ENCODE data around the gene OSMR.
A peak's percentile ranks its signal among the peaks of the same experiment; 100 is the strongest.

OSMR gene

DNA sequence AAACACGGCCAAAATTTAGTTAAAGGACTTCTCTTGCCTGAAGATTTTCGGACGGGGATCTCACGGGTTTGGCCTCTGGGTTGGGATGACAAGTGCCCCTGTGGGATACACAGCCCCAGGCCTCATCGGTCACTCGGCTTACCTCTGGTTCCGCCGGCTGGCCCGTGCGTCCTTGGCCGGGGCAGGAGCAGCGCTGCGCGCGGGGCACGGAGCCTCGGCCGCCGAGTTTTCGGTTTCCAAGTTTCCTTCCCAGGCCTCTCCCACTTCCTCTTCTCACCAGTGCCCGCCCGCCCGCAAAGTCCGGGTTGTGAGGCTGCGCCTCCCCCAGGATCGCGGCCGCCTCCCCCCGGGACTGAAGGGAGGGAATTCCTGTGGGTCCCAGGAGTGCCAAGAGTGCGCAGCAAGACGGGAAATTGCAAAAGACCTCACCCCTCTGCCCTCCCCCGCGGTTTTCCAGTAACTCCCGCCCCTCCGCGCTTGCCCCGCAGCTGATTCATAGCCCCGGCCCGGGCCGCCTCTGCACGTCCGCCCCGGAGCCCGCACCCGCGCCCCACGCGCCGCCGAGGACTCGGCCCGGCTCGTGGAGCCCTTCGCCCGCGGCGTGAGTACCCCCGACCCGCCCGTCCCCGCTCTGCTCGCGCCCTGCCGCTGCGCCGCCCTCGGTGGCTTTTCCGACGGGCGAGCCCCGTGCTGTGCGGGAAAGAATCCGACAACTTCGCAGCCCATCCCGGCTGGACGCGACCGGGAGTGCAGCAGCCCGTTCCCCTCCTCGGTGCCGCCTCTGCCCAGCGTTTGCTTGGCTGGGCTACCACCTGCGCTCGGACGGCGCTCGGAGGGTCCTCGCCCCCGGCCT is at the start of gene OSMR:
Gene OSMR, plus strand, starts transcription at position 487 of the 853 bp plus-strand sequence. CDS start 23,033 bp downstream, outside the sequence.
- no peak for DNase-seq

DNA sequence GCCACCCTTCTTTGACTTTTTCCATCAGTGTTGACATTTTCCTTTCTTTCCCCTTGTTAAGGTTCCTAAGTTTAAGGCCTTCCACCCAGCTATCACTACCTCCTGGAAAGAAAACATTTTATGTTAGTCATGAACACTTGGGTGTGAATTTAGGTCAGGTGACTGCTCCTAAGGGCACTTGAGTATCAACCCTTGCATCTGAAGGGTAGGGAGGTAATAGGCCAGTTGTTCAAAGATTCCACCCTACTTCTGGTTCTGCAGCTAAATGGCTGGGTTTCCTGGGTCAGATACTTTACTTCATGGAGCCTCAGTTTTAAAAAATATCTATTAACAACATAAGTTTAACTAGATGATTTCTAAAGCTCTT is 49.1 kb upstream of the OSMR start:
- no peak for DNase-seq

DNA sequence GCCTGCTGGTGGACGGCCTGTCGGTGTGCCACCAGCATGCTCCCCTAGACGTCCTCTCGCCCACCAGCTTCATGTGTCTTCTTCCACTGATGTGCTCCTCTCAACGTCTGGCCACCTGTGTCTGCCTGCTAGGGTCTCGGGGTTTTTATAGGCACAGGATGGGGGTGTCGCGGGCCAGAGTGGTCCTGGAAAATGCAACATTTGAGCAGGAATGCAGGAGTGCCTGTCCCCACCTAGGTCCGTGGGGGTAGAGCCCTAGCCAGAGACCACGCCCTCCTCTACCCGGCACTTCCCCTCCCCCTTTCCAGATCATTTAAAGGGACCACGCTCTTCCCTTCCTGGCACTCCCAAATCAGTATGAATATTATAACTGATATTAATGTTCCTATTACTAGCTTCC is 48.0 kb upstream of the OSMR start:
- no peak for DNase-seq

DNA sequence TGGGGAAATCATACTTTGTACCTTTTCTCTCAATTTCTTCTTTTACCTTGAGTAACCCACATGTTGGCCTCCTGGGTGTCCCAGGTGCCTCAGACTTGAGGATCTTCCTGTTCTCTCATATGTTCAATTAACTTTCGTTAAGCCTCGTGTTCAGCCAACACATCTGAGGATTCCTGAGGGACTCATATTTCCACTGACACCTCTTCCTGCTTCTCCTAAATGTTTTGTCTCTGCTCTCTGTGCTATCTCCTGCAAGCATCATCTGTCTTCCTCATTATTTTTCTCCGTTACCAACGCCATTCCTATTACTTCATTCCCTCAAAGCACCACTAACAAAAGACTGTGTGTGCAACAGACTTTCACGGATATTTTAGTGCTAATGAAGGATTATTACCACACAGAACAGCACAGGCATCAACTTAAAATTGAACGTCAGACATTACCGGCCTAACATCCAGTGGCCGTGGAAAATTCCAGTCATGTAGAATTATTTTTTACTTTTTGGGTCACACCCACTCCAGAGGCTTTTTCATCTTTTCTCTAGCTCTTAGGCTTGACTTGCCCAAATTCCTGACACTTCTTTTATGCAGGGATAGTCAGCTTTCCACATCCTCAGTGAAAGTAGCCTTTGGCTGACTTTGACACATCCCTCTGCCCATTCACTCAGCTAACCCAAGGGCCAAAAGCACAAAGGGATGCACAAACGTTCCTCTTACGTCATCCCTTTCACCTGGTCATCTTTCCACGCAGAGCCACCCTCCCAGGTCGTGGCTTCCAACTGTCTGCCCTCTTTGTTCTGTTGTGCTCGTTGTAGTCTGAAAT is 46.0 kb upstream of the OSMR start:
- DNase-seq = no peak

DNA sequence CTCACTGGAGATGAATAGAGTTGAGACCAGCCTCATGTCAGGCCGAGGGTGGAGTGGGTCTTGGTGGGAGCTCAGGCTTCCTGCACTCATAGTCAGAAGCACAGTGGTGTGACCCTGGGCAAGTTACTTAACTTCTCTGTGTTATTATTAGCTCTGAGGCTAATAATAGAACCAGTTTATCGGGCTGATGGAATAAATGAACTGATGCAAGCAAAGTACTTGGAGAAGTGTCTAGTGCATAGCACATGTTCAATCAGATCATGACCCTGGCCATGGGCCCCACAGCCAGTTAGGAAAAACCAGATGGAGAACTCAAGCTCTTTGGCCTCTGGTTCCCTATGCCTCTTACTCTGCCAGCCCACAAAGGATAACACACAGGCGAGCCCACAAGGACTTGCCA is 45.3 kb upstream of the OSMR start:
- no peak for DNase-seq

DNA sequence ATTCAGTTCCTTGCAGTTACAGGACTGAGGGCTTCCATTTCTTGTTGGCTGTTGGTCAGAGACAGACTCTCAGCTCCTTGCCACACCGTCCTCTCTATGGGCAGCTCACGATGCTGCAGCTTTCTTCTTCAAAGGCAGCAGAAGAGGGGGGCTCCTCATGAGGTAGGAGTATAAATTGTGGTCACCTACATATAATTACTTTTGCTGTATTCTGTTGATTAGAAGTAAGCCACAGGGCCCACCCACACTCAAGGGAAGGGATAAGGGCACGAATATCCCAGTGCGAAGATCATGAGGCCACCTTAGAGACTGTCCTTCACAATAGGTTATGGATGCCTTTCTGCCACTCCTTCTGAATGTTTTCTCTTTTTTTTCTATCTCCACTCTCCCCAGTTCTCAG is 43.7 kb upstream of the OSMR start:
- DNase-seq = no peak

DNA sequence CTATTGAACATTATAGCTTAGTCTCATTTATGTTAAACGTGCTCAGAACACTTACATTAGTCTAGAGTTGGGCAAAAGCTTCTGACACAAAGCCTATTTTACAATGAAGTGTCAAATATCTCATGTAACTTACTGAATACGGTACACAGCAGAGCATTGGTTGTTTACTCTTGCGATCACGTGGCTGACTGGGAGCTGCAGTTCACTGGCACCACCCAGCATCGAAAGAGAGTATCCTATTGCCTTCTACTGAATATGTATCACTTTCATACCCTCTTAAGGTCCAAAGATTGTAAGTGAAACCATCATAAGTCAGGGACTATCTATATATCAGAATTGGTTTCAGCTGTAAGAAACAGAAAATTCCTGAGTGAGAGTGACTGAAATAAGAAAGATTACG is 42.6 kb upstream of the OSMR start:
- DNase-seq = no peak

DNA sequence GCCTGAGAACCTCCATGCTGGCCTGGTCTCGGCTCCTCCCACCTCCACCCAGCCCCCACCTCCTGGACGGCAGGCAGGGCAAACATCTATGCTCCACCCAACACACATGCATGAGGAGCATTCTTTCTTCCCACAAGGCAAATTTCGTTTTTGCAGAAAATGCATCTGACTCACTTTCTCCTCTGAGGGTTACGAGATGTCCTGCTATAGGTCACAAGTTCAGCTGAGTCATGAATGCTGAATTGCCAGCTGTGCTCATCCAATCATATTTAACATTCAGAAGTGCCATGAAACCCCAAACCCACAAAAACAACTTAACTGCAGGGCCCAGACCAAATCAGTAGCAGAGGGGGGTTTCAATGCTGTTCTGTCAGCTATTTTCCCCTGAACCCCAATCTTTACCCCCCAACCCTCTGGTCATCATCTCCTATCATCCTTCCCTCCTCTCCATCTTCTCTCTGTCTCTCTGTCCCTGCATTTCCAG is 39.0 kb upstream of the OSMR start:
- DNase-seq = no peak

DNA sequence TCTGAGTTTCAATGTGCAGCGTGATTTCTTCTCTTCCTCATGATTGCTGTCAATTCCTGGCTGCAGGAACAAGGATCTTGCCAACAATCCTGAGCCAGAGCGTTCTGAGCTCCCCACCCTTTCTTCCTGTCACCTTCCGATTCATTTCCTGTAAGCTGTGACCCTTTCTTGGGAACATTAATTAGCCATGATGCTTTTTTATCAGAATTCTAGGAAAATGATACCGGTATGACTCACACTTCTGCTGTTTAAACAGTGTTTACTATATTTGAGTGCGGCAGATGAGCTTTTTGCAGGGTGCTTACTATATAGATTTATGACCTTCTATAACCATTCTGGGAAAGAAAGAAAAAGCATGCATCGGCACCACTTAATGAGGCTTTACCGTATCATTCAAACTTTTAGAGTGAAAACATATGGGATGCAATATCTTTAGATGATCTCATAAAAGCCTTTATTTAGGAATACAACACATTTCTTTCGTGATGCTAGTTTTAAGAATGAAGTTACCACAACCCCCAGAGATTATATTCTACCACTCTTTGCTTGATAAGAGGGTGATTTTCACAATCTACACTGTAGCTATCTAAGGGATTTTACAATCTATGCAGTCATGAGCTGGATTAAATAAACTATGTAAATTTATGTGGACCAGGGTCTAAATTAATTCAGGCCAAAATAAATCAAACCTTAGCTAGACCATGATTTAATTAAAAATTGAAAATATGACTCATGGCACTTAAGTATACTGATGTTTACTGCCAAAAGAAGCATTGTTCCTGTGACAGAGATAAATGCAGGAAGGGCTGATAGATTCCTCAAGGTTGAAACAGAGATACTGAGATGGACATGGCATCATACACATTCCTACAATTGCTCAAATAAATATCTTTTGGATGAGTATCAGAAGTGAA is 38.0 kb upstream of the OSMR start:
- no peak for DNase-seq

DNA sequence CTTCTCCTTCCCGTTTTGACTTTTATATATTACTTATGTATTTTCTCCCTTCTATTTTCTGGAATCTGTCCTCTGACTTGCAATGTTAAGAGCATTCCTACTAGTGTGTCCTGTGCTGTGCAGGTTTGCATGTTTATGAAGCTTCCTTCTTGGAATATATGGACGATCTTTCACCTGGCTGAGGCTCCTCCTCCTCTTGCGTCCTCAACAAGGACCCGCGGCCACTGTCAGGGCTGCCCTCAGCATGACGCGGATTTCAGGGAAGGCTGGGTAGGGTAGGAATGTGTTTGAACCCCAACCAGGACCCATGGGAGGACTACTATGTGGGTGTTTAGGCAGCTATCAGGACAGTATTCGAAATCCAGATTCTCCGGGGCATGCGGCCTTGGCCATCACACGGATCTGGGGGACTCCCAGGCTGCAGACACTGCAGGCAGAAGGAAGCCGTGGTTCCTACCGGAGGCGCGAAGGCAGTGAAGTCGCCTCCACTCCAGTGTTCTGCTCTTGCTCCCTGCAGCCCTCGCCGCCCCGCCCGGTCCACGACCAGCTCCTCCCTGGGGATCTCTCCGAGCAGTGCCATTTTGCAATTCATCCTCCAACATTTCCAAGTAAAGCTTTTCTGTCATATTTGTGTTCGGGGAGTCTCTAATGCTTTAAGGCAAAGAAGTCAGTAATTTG is 37.0 kb upstream of the OSMR start:
- DNase-seq = no peak

DNA sequence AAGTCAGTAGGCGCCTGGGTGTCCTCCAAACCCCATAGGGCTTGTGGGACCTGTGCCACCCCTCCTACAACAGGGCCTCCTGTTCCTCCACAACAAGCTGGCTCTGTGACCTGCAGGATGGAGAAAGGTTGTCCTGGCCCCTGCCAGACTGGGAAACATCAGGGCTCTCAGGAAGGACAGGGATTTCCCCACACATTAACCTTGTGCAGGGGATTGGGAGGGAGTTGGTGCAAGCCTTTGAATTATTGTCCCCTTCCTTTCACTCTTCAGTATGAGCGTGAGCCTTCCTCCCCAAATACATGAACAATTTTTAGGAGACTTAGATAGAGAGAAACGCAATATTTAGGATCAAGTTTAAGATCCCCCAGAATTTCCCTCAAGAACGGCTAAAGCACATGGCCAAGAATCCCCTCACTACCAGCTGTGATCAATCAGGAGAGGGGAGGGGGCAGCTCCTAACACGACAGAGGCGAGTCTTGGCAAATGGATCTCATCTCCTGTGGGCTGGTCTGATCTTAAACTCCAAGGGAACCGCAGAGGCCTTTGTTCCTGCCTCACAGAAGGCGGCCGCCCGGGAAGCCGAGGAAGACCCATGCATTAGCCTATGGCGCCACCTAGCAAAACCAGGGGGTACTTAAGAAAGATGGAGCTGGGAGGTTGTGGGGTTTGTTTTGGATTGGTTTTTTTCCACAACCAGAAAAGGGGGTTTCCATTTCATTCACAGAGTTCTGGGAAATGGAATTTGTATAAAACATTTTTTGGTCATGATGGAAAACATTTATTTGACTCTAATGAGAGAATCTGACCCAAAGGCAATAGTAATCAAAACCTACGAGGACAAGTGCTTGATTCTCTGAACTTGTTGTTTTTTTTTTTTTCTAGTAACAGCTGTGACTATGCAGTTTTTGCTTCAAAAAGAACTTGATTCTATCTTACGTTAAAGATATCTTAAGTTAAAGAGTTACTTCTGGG is 36.1 kb upstream of the OSMR start:
- peak; percentile 26 for DNase-seq

DNA sequence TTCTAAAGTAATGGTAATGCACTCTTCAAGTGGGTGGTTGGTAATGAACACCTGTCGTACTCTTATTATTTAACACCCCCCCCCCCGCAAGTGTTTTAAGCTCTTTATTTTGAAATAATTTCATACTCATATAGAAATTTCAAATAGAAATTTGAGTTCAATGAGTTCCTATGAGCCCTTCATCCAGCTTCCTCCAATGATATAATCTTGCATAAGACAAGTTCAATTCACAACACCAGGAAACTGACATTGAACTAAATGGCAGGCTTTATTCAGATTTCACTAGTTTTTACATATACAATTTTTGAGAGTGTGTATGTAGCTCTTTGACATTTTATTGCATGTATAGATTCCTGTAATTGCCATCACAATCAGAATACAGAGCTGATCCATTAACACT is 30.9 kb upstream of the OSMR start:
- no peak for DNase-seq

DNA sequence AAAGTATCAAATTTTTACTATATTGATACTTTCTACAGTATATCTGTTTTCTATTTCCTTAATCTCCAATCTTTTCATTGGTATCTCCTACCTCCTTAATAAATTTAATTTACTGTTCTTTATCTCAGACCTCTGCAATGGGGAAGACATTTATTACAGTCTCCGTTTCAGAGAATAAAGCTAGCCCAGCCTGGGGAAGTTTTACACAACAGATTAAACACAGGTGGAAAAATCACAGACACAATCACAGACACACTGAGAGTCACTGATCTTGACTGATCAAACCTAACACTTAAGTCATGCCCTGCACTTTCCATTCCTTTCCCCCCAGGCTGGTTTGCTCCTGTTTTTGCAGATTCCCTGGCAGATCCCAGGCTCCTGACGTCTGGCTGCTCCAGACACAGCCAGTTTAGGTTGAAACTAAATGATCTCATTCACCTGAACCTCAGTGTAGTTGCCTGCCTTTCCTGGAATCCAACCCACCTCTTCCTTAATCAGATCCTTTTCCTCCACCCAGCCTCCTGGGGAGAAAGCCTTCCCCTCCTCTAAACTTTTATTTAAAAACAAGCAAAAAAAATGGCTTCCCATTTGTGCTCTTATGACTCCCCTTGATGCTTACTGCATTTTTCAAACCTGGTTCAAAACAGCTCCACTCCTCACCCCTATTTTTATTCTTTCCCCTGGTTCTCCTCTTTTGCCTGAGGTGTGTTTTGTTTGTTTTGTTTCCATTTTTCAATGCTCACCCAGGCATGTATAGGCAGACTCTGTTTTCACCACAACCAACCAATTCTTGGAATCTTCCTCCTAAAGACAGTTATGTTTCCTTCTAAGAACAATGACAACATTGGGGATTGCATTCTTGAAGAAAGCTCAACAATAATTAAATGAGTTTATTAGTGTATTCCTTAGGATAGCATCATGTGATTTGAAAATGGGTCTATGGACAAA is 29.5 kb upstream of the OSMR start:
- DNase-seq = no peak

DNA sequence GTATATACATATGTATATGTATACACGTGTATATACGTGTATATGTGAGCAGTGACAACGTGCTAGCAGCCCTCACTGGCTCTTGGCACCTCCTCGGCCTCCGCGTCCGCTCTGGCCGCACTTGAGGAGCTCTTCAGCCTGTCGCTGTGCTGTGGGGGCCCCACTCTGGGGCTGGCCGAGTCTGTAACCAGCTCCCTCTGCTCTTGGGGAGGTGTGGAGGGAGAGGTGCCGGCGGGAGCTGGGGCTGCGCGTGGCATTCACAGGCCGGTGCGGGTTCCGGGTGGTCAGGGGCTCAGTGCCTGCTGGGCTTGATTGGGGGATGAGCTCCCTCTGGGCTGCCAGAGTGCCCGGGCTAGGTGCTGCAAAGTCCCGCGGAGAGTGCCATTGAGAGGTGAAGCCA is 24.1 kb upstream of the OSMR start:
- DNase-seq = no peak

DNA sequence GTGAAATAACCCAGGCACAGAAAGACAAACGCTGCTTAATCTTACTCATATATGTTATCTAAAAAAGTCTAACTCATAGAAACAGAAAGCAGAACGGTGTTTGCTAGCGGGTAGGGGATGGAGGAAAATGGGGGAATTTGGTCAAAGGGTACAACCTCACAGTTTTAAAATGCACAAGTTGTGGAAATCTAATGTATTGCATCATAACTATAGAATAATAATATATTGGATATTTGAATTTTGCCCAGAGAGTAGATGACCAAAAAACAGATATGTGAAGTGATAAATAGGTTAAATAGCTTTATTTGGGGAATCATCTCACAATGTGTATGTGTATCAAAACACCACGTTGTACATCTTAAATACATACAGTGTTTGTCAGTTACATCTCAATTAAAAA is 22.3 kb upstream of the OSMR start:
- DNase-seq = no peak

DNA sequence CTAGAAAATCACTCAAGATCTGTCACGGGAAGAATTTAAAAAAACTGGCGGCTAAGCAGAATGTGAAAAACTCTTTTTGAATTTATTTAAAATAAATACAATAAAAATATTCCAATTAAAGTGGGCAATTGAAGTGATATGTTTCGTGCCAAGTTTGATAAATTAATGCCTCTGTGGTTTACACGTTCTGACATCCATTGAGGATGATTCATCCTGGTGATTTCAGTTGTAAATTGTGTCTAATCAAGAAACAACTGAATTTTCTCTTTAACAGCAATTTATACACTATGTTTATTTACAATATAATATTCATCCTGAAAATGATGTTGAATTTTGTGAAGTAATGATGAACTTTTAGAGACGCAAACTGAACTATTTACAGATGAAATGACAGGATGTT is 21.0 kb upstream of the OSMR start:
- no peak for DNase-seq

DNA sequence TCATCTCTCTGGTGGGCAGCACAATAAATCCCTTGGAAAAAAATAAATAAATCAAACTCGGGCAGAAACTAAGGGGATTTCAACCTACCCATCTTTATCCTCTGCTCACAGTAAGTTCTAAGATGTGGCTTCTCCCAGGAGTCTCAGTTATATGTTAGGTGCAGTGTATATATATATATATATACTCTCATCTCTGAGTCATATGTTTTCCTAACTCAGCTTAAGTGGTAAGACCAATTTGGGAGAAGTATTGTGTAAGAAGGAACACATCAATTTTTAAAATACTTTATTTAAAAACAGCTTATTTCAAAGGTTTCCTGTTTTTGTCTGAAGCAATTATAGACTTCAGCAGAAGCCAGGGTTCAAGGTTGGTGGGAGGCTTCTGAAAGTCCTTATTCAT is 20.3 kb upstream of the OSMR start:
- no peak for DNase-seq

DNA sequence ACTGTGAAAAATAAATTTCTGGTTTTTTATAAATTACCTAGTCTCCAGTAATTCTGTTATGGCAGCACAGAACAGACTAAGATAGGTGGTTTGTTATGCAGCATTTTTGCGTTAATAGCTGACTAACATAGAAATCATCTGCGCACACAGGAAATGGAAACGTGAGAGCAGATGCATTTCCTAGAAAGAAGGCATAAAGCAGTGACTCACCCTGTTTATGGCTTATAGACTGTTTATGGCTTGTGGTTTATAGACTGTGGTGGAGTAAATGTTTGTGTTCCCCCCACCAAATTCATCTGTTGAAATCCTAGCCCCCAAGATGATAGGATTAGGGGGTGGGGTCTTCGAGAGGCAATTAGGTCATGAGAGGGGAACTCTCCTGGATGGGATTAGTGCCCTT is 18.3 kb upstream of the OSMR start:
- no peak for DNase-seq

DNA sequence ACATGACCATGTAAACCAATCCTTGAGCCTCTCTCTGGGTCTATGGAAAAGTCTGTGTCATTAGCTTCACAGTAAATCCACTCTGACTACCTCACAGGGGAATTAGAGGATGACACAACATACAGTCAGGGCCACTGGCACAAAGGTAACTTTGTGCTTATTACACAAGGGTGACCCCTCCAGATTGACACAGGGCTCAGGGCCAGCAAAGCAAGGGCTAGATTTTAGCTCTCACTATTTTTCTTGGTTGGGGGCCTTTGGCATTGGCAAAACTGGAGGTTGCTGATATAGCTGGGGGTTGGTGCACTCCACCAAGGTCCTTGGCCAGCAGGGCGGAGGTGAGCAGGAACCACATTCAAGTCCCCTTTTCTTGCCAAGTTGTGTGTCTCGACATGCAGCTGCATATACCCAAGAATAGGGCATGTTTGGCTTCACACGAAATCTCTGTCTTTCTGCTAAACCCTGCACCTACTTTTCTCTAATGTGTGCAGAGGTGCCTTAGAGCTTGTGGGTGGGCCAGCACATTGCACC is 15.2 kb upstream of the OSMR start:
- no peak for DNase-seq

DNA sequence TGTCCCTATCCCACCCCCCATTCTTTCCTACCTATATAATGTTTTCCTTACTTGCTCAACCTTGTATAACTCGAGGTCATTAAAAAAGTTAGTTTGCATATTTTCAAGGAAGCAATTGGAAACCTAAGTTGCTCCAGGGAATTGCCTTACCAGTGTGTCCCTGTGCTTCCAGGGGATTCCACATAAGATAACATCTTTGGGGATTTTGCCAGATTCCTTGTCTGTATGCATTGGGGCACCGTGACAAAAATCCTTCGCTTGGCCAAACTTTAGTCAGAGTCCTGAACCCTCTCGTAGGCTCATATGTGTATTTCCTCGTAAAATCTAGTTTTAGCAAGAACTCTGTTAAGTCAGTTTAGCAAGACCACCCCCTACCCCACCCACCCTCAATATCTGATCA is 14.7 kb upstream of the OSMR start:
- no peak for DNase-seq

Measured in activated T-cell treated with anti-CD3 and anti-CD28 coated beads, Interleukin-2, amount 50 U/mL, for 1 hour (primary cell).